AG04450 (cell line): ENCODE data around the gene SORCS2. TPM values are rescaled to one million over a fixed set of nuclear protein-coding genes. Genes with fewer than 3 reads are reported as not detected.

ENCODE experiments used
- CTCF ChIA-PET: fragments of 300-600, 350-600 bp; formaldehyde crosslinking; extraction: SDS; loops from one replicate; lab custom pipeline; 2022; ENCODE audit warnings: antibody characterized with exemption, inconsistent platforms; lab: Charles Lee
- POLR2A ChIA-PET: fragments of 350-600 bp; formaldehyde crosslinking; extraction: SDS; loops from one replicate; lab custom pipeline; 2021; ENCODE audit warnings: antibody characterized with exemption, inconsistent platforms; lab: Yijun Ruan, JAX
- DNase-seq: peaks from one replicate; pipeline ENCODE4 v3.0.0-alpha.2; 2011; ENCODE audit warnings: low read depth, low spot score
- H3K27ac ChIP-seq: one replicate; pipeline ENCODE4 v1.5.1; 2012; ENCODE audit warnings: low read depth, low read length, control low read depth
- H3K27me3 ChIP-seq: one replicate; pipeline ENCODE4 v1.6.0; 2012; ENCODE audit warnings: low read length; ENCODE audit not compliant: control insufficient read depth, insufficient read depth
- H3K4me3 ChIP-seq: 2 replicates; pipeline ENCODE4 v1.5.1; 2011; ENCODE audit warnings: mild to moderate bottlenecking, low read depth, low read length, control low read depth
- H3K9me3 ChIP-seq: 2 replicates; pipeline ENCODE4 v1.5.1; 2012; ENCODE audit warnings: low read length; ENCODE audit not compliant: control insufficient read depth, insufficient read depth
- polyA plus RNA-seq: library from polyadenylated mRNA; depleted of rRNA; stranded (reverse); fragments of >200 nt; gene quantifications from 2 replicates; pipeline ENCODE4 v1.2.3, GENCODE V29; 2011
- TF ChIP-seq, protein P1 (sequence below): IDR thresholded peaks from 2 replicates; pipeline ENCODE4 v1.5.1; 2011; ENCODE audit warnings: low read depth, low read length, control low read depth, inconsistent platforms

Gene SORCS2
- polyA plus RNA-seq, 1 experiment = 0.29 TPM

DNA sequence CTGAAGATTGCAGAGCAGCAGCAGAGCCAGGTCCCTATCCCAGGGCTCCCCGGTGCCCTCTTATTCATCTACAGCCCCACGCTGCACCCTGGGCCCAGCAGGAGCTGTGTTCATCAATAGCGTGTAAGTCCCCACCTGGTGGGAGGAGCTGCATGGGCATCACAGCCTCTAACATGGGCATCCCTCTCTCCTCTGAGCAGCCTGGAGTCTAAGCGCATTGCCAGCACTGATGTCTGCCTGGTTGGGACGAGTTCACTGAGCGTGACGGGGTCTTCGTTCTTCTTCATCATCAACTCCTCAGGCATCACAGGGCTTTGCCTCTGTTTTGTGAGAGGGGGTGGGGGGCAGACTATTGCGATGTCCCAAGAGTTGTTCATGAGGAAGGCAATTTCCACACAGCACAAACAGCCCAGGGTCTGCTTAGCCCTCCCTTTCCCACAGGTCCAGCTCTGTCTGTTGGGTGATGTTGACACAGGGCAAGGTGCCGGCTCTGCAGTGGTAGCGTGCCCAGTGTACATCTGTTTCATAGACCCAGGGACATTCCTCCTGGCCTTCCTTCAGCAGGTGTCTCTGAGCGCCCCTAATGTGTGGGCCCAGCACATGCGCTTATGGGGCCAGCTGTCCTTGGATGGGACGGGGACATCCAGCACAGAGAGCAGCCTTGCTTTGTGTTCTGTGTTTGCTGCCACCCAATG, 85.9 kb downstream of the SORCS2 start:
- ChIA-PET POLR2A (interaction anchor here (0.7 kb wide), 1 partner anchor 72 kb away, joined by 3 read pairs; no protein-coding TSS in a partner anchor), CTCF (no interaction called here)
- Histone ChIP-seq H3K4me3 (no peak overlapping the region), H3K9me3 (no peaks in the 10 kb centered on the region; the same call in 1 of the 2 replicates), H3K27me3 (peaks cover 37% of the 10 kb centered on the region), H3K27ac (no peak overlapping the region)
- TF ChIP-seq, protein P1, sequence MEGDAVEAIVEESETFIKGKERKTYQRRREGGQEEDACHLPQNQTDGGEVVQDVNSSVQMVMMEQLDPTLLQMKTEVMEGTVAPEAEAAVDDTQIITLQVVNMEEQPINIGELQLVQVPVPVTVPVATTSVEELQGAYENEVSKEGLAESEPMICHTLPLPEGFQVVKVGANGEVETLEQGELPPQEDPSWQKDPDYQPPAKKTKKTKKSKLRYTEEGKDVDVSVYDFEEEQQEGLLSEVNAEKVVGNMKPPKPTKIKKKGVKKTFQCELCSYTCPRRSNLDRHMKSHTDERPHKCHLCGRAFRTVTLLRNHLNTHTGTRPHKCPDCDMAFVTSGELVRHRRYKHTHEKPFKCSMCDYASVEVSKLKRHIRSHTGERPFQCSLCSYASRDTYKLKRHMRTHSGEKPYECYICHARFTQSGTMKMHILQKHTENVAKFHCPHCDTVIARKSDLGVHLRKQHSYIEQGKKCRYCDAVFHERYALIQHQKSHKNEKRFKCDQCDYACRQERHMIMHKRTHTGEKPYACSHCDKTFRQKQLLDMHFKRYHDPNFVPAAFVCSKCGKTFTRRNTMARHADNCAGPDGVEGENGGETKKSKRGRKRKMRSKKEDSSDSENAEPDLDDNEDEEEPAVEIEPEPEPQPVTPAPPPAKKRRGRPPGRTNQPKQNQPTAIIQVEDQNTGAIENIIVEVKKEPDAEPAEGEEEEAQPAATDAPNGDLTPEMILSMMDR = no peak
- DNase-seq = no peak

DNA sequence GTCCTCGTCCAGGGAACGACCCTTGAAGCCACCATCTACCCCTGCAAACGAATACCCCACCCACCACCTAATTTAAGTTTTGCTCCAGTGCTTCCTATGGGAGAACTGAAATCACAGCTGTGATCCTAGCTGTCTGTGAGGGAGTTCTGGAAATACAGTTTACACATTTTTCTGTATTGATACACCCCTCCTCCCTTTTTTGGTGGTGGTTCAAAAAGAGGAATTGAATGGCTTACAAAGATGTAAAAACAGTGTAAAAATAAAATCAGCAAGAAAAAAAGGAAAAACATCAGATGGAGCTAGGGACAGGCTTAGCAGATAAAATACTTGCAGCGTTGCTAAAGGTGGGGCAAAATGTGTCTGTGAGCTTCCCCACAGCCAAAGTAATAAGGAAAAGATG, 86.6 kb downstream of the SORCS2 start:
- Histone ChIP-seq H3K9me3 (no peaks in the 10 kb centered on the region; the same call in 1 of the 2 replicates), H3K27ac (no peak overlapping the region), H3K4me3 (no peak overlapping the region), H3K27me3 (peaks cover 39% of the 10 kb centered on the region)
- TF ChIP-seq, protein P1 = no peak
- no peak for DNase-seq
- ChIA-PET POLR2A (interaction anchor here (0.6 kb wide), 1 partner anchor 471 kb away, joined by 6 read pairs; no protein-coding TSS in a partner anchor), CTCF (no interaction called here)

DNA sequence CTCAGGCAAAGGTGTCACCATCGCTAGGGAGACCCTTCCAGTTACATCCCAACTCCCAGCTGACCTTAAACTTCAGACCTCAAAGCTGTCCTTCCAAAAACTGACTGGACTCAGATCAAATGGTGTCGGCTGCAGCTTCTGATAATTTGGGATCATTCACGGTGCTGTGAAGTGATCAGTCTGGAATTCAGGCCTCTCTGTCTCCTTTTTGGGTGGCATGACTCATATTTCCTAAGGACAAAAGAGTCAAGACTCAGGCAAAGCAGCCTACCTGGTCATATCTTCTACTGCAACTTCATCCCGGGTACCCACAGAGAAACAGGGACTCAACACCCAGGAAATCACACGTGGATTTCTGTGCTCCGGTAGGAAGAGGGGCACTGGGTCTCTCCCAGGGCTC, 87.6 kb downstream of the SORCS2 start:
- TF ChIP-seq, protein P1 = no peak
- CTCF ChIA-PET = no interaction called here
- H3K27me3 ChIP-seq = peaks cover 39% of the 10 kb centered on the region
- POLR2A ChIA-PET = interaction anchor here (0.6 kb wide), 1 partner anchor 549 kb away, joined by 13 read pairs; no protein-coding TSS in a partner anchor
- no peaks in the 10 kb centered on the region for H3K9me3 ChIP-seq
- no peak overlapping the region for H3K4me3 ChIP-seq
- no peak for DNase-seq
- no peak overlapping the region for H3K27ac ChIP-seq

DNA sequence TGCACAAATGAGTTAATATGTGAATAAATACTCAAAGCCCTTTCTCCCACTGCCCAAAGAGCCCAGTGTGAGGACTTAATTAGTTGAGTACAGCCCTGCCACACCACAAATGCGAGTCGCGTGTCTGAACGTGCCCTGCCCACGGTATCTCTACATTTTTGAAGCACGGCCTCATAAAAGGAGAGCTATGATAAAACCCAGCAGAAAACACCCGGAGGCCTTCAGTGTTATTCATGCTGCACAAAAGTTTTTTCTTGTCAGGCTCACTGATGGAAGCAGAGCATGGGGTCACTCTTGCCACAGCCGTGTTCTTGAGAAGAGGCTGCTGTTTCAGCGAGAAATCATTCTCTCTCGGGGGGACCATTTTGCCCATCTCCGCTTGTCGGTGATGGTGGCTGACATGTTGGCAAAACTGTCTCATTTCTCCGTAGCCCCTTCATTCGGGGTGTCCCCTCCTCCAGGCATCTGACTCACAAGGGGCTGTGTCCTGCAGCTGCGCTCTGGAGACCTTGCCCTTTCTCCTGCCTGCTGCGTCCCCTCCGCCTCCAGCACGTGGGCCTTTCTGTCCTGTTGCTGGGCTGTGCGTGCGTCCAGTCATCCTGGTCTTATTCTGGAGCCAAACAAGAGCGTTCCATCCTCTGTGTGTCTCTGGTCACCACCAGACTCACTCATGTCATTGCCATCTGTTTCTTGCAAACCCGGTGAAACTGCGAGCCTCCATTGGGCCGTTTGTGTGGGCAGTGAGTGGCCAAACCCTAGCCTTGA, 88.8 kb downstream of the SORCS2 start:
- Histone ChIP-seq H3K27me3 (peaks cover 44% of the 10 kb centered on the region), H3K27ac (peak overlapping the region; percentile 21), H3K9me3 (no peaks in the 10 kb centered on the region), H3K4me3 (no peak overlapping the region)
- DNase-seq = no peak
- TF ChIP-seq, protein P1 = no peak
- POLR2A ChIA-PET = no interaction called here
- CTCF ChIA-PET = no interaction called here
